Stimulated activated CD4-positive, alpha-beta T cell treated with anti-CD3 and anti-CD28 coated beads, Interleukin-2, amount 100 ng/mL, for 48 hours (primary cell): ENCODE data around the gene NOSTRIN.
"Not testable (repeated sequence)": the region's sequence is repeated elsewhere in the genome, so short reads cannot be mapped to it uniquely, and the experiment has no call there.

Source experiments
- DNase-seq, 2 donors: peaks; one replicate each; pipeline ENCODE4 v3.0.0-alpha.2; 2020

The NOSTRIN gene

GRCh38 chr2:168801961-168802858 is at the start of gene NOSTRIN:
TSS of gene NOSTRIN (plus strand) at chr2:168802637. CDS start at chr2:168802647, 10 bp downstream.
- no peak for DNase-seq

- DNase-seq: no peak
These were observed 48.6 kb upstream of the NOSTRIN start for GRCh38 chr2:168753765-168754329.

GRCh38 chr2:168757223-168757622 is 45.2 kb upstream of the NOSTRIN start:
- no peak for DNase-seq

GRCh38 chr2:168758970-168759820 is 43.2 kb upstream of the NOSTRIN start:
- no peak for DNase-seq

- DNase-seq: no peak
These were observed 37.0 kb upstream of the NOSTRIN start for GRCh38 chr2:168765401-168765800.

GRCh38 chr2:168766600-168766999 is 35.8 kb upstream of the NOSTRIN start:
- no peak for DNase-seq

GRCh38 chr2:168767258-168767657 is 35.2 kb upstream of the NOSTRIN start:
- no peak for DNase-seq

- not testable (repeated sequence) for DNase-seq
These were observed 34.1 kb upstream of the NOSTRIN start for GRCh38 chr2:168768357-168768756.

- DNase-seq: no peak
These were observed 31.6 kb upstream of the NOSTRIN start for GRCh38 chr2:168770796-168771195.

GRCh38 chr2:168772704-168773103 is 29.7 kb upstream of the NOSTRIN start:
- no peak for DNase-seq

GRCh38 chr2:168773128-168773527 is 29.3 kb upstream of the NOSTRIN start:
- DNase-seq: no peak

- peak; percentile 19 to 26 for DNase-seq
These were observed 28.5 kb upstream of the NOSTRIN start for GRCh38 chr2:168773719-168774521.

- no peak for DNase-seq
These were observed 26.6 kb upstream of the NOSTRIN start for GRCh38 chr2:168775837-168776236.

- no peak for DNase-seq
These were observed 21.8 kb upstream of the NOSTRIN start for GRCh38 chr2:168780669-168781071.

- no peak for DNase-seq
These were observed 21.1 kb upstream of the NOSTRIN start for GRCh38 chr2:168781191-168781817.

- DNase-seq: no peak
These were observed 20.2 kb upstream of the NOSTRIN start for GRCh38 chr2:168782271-168782670.

GRCh38 chr2:168784993-168785392 is 17.4 kb upstream of the NOSTRIN start:
- no peak for DNase-seq

GRCh38 chr2:168787098-168787781 is 15.2 kb upstream of the NOSTRIN start:
- no peak for DNase-seq

- DNase-seq: no peak
These were observed 14.6 kb upstream of the NOSTRIN start for GRCh38 chr2:168787782-168788376.

- DNase-seq: no peak
These were observed 12.7 kb upstream of the NOSTRIN start for GRCh38 chr2:168789776-168790175.
